Mesenteric fat pad (tissue), 1 donor: ENCODE measurements around the gene PLCB1. TPM values are rescaled to one million over a fixed set of nuclear protein-coding genes. Genes with fewer than 3 reads are reported as not detected.
"Not testable (repeated sequence)": the region's sequence is repeated elsewhere in the genome, so short reads cannot be mapped to it uniquely, and the experiment has no call there.

Experiments used
- DNase-seq: peaks from one replicate; pipeline ENCODE4 v3.0.0-alpha.2; 2020; ENCODE audit warnings: low spot score
- total RNA-seq: library from RNA; stranded (reverse); fragmentation: NEBNext Ultra II Directional; extraction: Animal tissue kit (Norgen Biotek cat#: 25700); gene quantifications from one replicate; pipeline ENCODE4 v1.2.1, GENCODE V29; 2021
- donor health status: DM: yes; HTN: yes; CAD: no.

PLCB1 gene
- total RNA-seq, 1 donor from 2014 or later, result 16.9 TPM

- no peak for DNase-seq
Observed at GRCh38 chr20:8432435-8433148, 300.5 kb downstream of the PLCB1 start.

GRCh38 chr20:8433291-8433690 lies 301.2 kb downstream of the PLCB1 start:
- DNase-seq, result no peak

- no peak for DNase-seq
Observed at GRCh38 chr20:8434326-8434876, 302.3 kb downstream of the PLCB1 start.

- no peak for DNase-seq
Observed at GRCh38 chr20:8435285-8436035, 303.4 kb downstream of the PLCB1 start.

DNA sequence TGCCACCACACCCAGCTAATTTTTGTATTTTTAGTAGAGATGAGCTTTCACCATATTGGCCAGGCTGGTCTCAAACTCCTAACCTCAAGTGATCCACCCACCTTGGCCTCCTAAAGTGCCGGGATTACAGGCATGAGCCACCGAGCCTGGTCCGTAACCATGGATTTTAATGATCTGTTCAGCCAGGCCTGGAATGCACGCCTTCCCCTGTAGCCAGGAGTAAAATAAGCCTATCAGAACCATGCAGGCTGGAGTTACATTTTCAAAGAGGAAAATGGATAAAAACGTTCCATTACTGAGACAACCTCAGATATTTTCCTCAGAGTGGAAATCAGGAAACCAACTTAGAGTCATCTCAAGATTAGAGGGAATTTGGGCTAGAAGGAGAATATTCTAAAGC lies 304.9 kb downstream of the PLCB1 start:
- not testable (repeated sequence) for DNase-seq

- DNase-seq, result no peak
Observed at GRCh38 chr20:8438748-8439147, 306.7 kb downstream of the PLCB1 start.

- DNase-seq, result no peak
Observed at GRCh38 chr20:8443464-8444072, 311.5 kb downstream of the PLCB1 start.

- no peak for DNase-seq
Observed at GRCh38 chr20:8447262-8448120, 315.4 kb downstream of the PLCB1 start.

DNA sequence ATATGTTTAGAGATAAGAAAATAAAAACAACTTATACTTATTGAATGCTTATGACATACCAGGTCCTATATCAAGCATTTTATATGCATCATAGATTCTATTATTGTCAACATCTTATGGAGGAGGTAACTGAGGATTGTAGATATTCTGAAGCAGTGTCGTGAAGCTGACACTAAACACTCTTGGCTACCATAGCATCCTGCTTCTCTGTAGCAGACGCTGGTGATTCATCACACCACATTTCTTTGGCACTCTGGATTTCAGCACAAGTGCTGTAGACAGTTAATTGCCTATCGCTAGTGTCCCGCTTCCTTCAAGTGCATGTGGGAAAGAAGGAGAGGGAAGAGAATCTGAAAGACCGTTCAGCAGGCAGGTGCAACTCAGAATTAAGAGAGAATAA lies 317.1 kb downstream of the PLCB1 start:
- DNase-seq, result no peak

GRCh38 chr20:8454137-8454712 lies 322.2 kb downstream of the PLCB1 start:
- DNase-seq, result no peak

DNA sequence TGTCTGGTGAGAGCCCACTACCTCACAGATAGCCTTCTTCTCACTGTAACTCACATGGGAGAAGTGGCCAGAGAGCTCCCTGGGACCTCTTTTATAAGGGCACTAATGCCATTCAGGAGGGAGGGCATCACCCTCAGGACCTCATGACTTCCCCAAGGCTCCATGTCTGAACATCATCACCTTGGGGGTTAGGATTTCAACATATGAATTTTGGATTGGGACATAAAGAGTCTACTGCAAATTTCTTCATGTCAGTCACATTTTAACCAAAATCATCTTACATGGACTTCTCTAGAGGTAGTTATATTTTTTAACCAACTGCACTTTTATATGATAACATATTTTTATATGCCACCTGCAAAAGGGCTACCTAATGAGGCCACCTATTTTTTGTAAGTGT lies 324.7 kb downstream of the PLCB1 start:
- no peak for DNase-seq

DNA sequence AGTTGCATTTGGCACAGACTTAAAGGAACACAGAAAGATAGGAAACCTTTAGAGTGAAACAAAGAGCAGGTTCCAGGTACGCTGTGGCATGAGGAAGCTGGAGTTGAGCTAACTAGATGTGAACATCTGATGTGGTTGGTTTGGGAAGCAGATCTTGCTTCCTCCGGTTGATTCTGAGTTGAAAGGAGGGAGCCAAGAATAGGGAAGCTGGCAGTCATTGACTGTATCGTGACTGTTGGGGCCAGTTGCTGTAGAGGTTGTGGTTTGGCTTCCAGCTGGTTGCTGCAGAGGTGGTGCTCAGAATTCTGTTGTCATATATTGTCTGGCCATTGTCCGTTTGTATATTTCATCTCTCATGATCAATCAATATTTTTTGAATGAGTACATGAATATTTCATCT lies 325.9 kb downstream of the PLCB1 start:
- no peak for DNase-seq

GRCh38 chr20:8461186-8461585 lies 329.1 kb downstream of the PLCB1 start:
- no peak for DNase-seq

DNA sequence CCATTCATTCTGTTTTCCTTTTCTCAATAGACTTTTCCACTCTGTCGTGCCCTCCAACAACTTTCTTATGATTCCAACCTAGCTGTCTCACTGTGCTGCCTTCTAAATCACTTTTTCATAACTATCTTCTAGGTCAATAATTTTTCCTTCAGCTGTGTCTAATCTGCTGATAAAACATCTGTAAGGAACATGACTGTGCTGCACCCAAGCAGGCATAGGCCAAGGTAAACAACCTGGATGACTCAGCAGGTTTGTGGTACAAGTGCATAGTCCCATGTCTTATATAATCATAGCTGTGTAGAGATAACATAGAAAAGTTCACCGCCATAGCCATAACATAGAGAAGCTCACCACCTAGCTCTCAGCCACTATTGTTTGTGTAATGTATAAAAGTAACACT lies 332.3 kb downstream of the PLCB1 start:
- no peak for DNase-seq

DNA sequence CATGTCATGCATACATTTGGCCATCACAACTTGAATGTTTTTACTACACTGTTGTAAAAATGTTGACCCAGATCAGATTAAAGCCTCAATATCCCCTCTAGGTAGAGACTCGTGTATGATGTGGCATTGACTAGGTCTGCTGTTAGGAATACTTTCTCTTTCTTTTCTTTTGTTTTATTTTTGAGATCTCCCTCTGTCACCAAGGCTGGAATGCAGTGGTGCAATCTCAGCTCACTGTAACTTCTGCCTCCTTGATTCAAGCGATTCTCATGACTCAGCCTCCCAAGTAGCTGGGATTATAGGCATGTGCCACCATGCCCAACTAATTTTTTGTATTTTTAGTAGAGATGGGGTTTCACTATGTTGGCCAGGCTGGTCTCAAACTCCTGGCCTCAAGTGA lies 334.7 kb downstream of the PLCB1 start:
- not testable (repeated sequence) for DNase-seq

DNA sequence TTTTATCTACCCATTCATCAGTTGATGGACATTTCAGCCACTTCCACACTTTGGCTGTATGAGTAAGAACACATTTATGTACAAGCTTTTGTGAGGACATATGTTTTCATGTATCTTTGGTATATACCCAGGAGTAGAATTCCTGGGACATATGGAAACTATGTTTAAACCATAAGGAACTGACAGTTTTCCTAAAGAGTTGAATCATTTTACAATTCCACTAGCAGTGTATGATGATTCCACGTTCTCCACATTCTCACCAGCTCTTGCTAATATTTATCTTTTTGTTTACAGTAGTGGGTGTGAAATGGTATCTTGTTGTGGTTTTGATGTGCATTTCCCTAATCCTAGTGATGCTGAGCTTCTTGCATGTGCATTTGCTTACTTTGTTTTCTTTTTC lies 338.1 kb downstream of the PLCB1 start:
- DNase-seq, result no peak

GRCh38 chr20:8471465-8471864 lies 339.4 kb downstream of the PLCB1 start:
- no peak for DNase-seq

- no peak for DNase-seq
Observed at GRCh38 chr20:8473459-8473858, 341.4 kb downstream of the PLCB1 start.

- no peak for DNase-seq
Observed at GRCh38 chr20:8474027-8474668, 342.1 kb downstream of the PLCB1 start.

DNA sequence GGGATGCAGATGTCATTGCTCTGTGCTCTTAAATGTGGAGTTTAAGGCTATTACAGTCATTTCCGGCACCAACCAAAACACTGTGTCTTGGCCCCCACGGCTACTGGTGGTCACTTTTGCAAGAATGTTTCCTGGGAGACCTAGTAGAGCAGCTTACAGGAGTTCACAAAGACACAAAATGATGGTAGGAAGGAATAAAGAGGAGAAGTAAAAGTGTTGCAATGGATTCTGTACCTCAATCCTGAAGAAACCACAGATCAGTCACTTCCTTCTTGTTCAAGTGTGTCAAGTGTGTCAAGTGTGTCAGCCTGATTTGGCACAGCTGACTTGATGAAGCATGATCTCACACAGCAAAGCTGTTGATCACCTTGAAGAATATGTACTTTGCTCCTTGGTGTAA lies 344.0 kb downstream of the PLCB1 start:
- DNase-seq, result no peak
